ENCODE data around the gene CDH4. TPM values are rescaled to one million over a fixed set of nuclear protein-coding genes. Genes with fewer than 3 reads are reported as not detected.

The CDH4 gene
- total and polyA plus RNA-seq, 2 of the 8 experiments (the other 6 are each of a cell fraction or from before 2014, with no cell fraction given) = 4.3 to 7.9 TPM

GRCh38 chr20:61405007-61405406 is 152.9 kb downstream of the CDH4 start:
- H3K79me2 ChIP-seq (ENCODE audit: control insufficient read depth in 1 of 2, insufficient read depth in 2 of 2, low read length in 2 of 2) = no peaks in the 10 kb centered on the region
- 89% methylated on average over 14 of the region's 14 CpGs; no CpG with 5 or more reads in 1 of the 2 experiments for WGBS, 2 experiments (ENCODE audit: extremely low coverage in 1 of 2, insufficient coverage in 1 of 2, insufficient read length in 1 of 2, insufficient replicate concordance in 2 of 2, low coverage in 1 of 2, low lambda C conversion rate in 2 of 2, missing lambda C conversion rate in 1 of 2)

More at GRCh38 chr20:61405007-61405406, 152.9 kb downstream of the CDH4 start:
- H3K4me3 ChIP-seq (ENCODE audit: extremely low read depth in 1 of 4, insufficient read depth in 2 of 4, low read depth in 3 of 4, low read length in 4 of 4) = no peak overlapping the region
- peaks cover 0 to 3% of the 10 kb centered on the region in 2 experiments for H4K20me1 ChIP-seq (replicated peaks in 1 of 2; ENCODE audit: control insufficient read depth in 1 of 2, insufficient read depth in 2 of 2, low read length in 2 of 2)
- TF ChIP-seq ATF3 (IDR thresholded peaks at IDR 0.05; ENCODE audit: insufficient read depth, low read depth, low read length) = no peak
- ChIA-PET POLR2A (ENCODE audit: partially characterized antibody) (no interaction called here), CTCF (ENCODE audit: partially characterized antibody) (interaction anchor here (0.7 to 0.9 kb wide), 2 partner anchors 36 to 176 kb away, joined by 3 read pairs; no protein-coding TSS in a partner anchor)
- no peak overlapping the region for H3K27ac ChIP-seq (ENCODE audit: low read depth, low read length)
- H3K4ac ChIP-seq (replicated peaks; ENCODE audit: insufficient read length, low read depth, low read length) = no peak overlapping the region
- no peak overlapping the region for H2AFZ ChIP-seq (ENCODE audit: low read length)
- no peak overlapping the region for H3K18ac ChIP-seq (ENCODE audit: extremely low read depth, low read length)
- H3K23ac ChIP-seq (ENCODE audit: insufficient read length) = no peak overlapping the region
- no peak overlapping the region for H2BK15ac ChIP-seq (ENCODE audit: low read length)
- H3K9ac ChIP-seq (replicated peaks in 1 of 4; ENCODE audit: extremely low read depth in 1 of 4, low read depth in 3 of 4, low read length in 3 of 4) = no peak overlapping the region
- H2BK12ac ChIP-seq (ENCODE audit: low read depth, low read length) = no peak overlapping the region
- H2AK5ac ChIP-seq (ENCODE audit: low read depth, low read length) = no peak overlapping the region
- DNase-seq (ENCODE audit: low read depth in 1 of 2, low spot score in 2 of 2) = no peak
- no peaks in the 10 kb centered on the region for H3K4me1 ChIP-seq (replicated peaks in 1 of 4; ENCODE audit: control insufficient read depth in 3 of 4, insufficient read depth in 4 of 4, low read length in 3 of 4)
- no peak overlapping the region for H3K4me2 ChIP-seq (ENCODE audit: insufficient read depth in 1 of 2, low read depth in 2 of 2, low read length in 2 of 2)
- no peaks in the 10 kb centered on the region for H3K79me1 ChIP-seq (ENCODE audit: low read depth, low read length)
- no peak overlapping the region for H3K56ac ChIP-seq (replicated peaks; ENCODE audit: insufficient read length, low read depth, low read length)
- no peak overlapping the region for H4K5ac ChIP-seq (ENCODE audit: insufficient read length, low read depth, low read length)
- no peak overlapping the region for H2BK5ac ChIP-seq (ENCODE audit: low read depth, low read length)
- no peaks in the 10 kb centered on the region for H3K36me3 ChIP-seq (ENCODE audit: control insufficient read depth in 2 of 4, insufficient read depth in 4 of 4, low read length in 3 of 4)
- H4K8ac ChIP-seq (ENCODE audit: extremely low read depth, insufficient read depth, low read length) = no peak overlapping the region
- FAIRE-seq = no peak
- H3K14ac ChIP-seq (ENCODE audit: insufficient read length) = no peak overlapping the region
- no peak overlapping the region for H2BK20ac ChIP-seq (ENCODE audit: low read length)
- no peak overlapping the region for H4K91ac ChIP-seq (replicated peaks; ENCODE audit: insufficient read length, low read length)
- no peaks in the 10 kb centered on the region; a peak in 1 of 4 replicates for H3K9me3 ChIP-seq (ENCODE audit: insufficient read depth in 2 of 2, low read depth in 1 of 2, low read length in 1 of 2)
- peaks cover under 1% of the 10 kb centered on the region; the same call in 1 of the 2 replicates for H3K23me2 ChIP-seq (ENCODE audit: low read depth, low read length)
- H3K27me3 ChIP-seq (replicated peaks in 1 of 4; ENCODE audit: control insufficient read depth in 3 of 4, extremely low read depth in 1 of 4, insufficient read depth in 3 of 4, low read length in 3 of 4) = peaks cover 0 to 19% (median 6%) of the 10 kb centered on the region in 4 experiments; a peak in 4 of 7 replicates
- no peak overlapping the region for H2BK120ac ChIP-seq (replicated peaks; ENCODE audit: low read depth, low read length)

Measured in H1 (cell line).